ENCODE data around the gene MTOR.
"Not testable (repeated sequence)": the region's sequence is repeated elsewhere in the genome, so short reads cannot be mapped to it uniquely, and the experiment has no call there.

The MTOR gene

DNA sequence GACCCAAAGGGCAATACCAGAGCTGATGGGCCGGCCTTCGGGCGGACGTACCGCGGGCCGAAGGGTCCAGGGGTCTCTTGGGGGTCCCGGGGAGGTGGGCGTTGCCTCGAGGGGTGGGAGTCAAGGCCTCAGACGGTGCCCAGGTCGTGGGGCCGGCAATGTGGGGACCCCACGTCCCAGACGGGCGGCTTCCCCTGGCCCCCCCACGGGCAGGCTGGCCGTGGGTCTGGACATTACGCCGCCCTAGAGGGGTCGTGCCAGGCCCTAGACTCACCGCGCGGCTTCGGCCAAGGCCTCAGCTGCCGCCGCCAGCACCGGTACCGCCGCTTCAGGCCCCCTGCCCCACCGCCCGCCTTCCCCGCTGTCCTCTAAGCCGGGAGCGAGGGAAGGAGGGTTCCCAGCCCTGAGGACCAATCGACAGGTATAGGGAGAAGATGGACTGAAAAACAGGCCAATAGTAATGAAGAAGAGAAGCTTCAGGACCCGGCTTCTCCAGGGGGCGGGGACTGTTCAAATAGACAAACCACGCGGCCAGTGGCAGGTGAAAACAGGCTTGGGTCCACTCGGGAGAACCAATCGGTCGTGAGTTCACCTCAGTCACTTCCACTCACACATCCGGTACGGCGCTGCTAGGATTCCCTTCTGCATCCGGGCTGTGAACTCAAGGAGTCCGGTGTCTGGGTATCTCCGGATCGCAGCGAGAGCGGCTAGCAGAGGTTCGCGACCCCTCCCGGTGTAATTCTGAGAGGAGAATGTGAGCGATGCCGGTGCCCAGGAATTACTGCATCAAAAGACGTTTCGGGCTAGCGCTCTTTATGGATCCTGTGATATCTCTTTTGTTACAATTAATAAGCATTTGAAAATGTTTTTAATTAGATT, at the start of gene MTOR:
MTOR (minus strand) TSS at position 381 of the 879 bp plus-strand sequence. CDS start 3,142 bp downstream, outside the sequence.
- DNase-seq = peak; percentile 98

DNA sequence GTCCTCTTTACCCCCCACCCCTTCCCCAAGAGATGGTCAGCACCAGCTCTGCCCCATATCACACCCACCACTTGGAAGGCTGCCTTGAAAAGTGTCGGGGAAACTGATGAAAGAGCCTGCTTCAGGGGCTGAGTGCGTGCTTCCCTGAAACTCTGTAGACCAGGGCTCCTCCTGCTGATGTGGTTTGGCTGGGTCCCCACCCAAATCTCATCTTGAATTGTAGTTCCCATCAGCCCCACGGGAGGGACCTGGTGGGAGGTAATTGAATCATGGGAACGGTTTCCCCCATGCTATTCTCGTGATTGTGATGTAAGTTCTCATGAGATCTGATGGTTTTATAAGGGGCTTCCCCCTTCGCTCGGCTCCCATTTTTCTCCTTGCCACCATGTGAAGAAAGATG, 47.0 kb upstream of the MTOR start:
- DNase-seq = no peak

GRCh38 chr1:11308699-11309224, 46.4 kb upstream of the MTOR start:
- no peak for DNase-seq

DNA sequence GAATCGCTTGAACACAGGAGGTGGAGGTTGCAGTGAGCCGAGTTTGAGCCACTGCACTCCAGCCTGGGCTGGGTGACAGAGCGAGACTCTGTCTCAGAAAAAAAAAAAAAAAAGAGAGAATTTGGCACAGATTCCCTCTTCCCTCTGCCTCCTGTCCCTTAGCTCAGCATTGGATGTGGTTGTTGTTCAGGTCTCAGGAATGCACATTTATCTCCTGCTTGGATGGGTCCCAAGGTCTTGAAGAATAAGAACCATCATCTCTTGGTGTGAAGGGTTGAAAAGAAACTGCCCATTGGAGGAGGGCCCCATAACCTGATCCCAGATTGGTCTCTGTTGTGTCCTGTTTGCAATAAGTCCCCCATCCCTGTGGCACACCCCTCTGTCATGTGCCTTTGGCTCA, 45.5 kb upstream of the MTOR start:
- DNase-seq = no peak

GRCh38 chr1:11305516-11305915, 43.2 kb upstream of the MTOR start:
- not testable (repeated sequence) for DNase-seq

DNA sequence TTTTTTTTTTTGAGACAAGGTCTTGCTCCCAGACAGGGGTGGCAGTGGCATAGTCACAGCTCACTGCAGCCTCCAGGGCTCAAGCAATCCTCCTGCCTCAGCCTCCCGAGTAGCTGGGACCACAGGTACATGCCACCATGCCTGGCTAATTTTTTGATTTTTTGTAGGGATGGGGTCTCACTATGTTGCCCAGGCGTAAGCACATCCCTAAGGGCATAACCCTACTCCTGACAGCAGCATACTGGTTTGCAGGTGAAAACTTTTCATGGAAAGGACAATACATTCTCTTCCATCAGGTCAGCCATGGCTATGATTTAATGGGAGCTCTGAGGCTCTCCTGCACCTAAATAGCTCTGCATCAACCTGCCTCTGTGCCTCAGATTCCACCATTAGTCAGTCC, 40.0 kb upstream of the MTOR start:
- DNase-seq = no peak

- DNase-seq = no peak
These were observed 39.2 kb upstream of the MTOR start for GRCh38 chr1:11301601-11302000.

DNA sequence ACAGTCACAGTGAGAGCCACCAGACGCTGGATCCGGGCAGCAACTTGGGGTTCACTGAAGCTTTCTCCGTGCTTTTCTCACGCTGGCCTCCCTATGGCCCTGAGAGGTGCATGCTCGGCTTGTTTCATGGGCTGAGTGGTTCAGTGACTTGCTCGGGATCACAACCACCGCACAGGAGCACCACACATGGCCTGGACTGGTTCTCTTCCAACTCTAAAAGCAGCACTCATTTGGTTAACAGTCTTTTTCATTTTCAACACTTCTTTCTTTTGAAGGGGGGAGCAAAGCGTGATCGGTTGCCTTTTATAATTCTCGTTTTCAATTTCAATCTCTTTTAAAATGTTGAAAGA, 36.8 kb upstream of the MTOR start:
- no peak for DNase-seq

GRCh38 chr1:11298390-11299224, 36.3 kb upstream of the MTOR start:
- no peak for DNase-seq

DNA sequence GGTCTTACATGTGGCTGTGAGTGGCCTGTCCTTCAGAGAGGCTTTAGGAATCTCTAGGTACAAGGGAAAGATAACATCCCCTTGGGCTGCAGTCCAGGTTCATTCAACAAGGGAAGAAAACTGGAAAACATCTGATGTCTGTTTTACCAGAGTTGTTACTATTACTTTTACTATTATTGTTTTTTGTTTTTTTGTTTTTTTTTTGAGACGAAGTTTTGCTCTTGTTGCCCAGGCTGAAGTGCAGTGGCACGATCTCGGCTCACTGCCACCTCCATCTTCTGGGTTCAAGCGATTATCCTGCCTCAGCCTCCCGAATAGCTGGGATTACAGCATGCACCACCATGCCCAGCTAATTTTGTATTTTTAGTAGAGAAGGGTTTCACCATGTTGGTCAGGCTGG, 35.4 kb upstream of the MTOR start:
- not testable (repeated sequence) for DNase-seq

DNA sequence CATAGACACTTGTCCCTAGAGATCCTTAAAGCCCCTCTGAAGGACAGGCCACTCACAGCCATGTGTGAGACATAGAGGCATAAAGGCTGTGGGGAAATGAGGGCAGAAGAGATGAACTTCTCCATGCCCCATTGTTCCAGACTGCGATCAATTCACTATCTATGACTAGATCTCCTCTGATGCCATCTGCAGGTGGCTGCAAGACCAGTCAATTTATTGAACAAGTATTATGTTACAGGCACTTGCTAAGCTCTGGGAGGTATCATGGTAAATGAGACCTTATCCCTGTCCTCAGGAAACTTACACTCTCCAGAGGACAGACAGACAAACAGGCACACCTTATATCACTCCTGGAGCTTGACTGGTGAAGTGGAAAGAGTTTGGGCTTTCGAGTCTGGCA, 33.6 kb upstream of the MTOR start:
- no peak for DNase-seq

DNA sequence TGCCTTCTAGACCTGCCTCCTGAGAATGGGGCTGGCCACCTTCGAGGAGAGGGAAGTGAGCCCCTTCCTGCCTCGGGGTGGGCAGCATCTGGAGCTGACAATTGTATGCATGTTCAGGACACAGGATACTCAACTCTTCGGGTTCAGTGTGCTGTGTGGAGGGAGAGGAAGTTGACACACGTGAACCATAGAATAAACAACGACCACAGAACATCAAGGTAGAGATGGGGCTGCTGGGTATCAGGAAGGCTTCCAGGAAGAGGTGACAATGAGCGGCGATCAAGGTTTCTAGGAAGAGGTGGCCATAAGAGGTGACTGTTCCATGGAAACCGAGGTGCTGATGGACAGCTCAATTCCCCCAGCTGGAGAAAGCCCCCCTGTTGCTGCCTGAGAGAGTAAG, 32.6 kb upstream of the MTOR start:
- no peak for DNase-seq

- no peak for DNase-seq
These were observed 31.5 kb upstream of the MTOR start for GRCh38 chr1:11293856-11294255.

DNA sequence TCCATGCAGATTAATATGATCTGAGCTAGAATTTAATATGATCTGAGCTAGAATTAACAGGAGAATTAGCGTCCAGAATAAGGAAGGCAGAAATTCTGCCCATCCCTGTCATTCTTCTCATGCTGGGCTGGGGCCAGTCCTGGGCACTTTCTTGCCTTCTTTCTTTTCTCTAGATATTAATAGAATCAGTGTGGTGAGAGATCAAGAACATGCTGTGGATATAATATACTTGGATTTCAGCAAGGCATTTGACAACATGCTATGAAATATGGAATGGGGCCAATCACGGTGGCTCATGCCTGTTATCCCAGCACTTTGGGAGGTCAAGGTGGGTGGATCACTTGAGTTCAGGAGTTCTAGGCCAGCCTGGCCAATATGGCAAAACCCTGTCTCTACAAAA, 28.7 kb upstream of the MTOR start:
- no peak for DNase-seq

DNA sequence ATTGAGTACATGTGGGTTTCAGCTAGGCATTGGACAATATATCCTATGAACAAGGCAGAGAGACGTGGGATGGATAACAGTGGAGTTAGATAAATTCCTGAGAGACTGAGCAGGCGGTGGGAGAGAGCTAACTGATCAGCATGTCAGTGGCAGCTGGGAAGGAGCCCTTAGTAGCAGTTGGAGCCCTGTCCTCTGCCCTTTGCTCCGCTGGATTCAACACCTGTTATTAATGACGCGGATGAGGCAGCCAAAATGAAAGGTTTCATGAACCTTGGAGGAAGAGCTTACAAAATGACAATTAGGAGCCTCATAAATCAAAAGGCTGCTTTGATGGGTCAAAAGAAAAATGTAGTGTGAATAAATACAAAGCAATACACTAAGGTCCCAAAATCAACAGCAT, 26.7 kb upstream of the MTOR start:
- no peak for DNase-seq

- no peak for DNase-seq
These were observed 24.5 kb upstream of the MTOR start for GRCh38 chr1:11286735-11287410.

DNA sequence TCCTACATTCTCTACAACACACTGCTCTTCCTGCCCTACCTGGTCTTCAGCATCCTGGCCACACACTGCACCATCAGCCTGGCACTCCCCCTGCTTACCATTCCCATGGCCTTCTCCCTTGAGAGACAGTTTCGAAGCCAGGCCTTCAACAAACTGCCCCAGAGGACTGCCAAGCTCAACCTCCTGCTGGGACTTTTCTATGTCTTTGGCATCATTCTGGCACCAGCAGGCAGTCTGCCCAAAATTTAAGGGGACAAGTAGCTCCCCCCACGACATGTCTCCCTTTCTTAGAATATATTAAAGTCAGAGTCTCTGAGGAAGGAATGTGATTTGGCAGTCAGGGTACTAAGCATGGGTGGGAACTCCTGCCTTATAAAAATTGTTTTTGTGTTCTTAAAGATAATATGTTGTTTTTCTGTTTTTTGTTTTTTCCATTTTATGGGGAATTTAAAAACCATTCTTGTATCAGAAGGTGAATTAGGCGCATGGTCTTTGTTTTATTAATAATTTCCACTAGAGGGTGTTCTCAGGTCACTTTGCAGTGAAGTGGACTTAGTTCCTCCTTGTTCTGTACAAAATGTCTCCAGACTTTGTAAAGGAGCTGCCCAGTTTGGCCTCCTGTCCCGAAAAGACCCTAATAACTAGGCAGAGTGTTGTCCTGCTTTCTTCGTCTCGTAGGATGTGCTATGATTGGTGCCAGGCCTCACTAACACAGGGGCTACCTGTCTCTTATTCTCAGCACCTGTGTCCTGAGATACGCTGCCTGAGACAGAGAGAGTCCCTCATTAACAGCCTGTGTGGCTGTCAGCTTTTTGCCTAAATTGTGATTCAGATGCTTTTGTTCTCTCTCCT, 23.8 kb upstream of the MTOR start:
- DNase-seq = no peak

DNA sequence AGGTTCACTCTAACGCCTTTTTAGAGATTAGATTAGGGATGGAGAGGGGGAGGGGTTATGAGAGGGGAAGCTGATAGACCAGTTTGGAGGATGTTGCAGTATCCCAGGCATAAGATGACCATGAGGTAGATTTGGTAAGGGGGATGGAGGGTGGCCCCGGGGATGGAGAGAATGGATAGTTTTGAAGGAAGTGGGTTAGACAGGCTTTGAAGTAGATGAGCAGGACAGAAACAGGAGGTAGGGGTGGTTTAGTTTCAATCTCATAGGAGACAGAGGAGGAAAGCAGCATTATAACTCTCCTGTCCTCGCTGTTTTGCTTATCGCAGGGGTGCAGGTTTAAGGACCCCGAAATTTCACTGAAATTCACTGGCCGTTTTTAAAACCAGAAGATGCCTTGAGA, 22.4 kb upstream of the MTOR start:
- DNase-seq = no peak

GRCh38 chr1:11283151-11283550, 20.8 kb upstream of the MTOR start:
- no peak for DNase-seq

DNA sequence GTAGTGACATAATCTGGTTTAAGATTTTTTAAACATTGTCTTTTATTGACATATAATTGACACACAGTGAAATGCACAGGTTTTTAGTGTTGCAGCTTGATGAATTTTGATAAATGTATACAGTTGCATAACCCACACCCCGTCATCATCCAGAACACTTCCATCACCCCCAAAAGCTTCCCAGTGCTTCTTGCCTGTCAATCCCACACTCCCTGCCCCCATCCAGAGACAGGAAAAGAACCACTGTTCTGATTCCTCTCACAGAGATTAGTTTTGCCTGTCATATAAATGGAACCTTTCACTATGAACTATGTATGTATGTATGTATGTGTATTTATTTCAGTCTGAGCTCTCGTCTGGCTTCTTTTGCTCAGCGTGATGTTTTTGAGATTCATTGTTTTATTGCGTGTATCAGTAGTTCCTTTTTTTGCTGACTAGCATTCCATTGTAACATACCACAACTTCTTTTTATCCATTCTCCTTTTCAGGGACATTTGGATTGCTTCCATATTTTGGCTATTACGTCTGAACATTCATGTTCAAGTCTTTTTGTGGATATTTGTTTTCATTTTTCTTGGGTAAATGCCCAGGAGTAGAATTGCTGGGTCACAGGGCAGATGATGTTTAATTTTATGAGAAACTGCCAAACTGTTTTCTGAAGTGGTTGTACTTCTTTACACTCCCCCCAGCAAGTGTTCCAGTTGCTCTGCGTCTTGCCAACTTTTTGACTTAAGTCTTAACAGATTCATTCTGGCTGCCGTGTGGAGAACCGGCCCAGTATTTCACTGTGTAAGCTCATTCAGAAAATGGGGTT, 19.4 kb upstream of the MTOR start:
- no peak for DNase-seq

DNA sequence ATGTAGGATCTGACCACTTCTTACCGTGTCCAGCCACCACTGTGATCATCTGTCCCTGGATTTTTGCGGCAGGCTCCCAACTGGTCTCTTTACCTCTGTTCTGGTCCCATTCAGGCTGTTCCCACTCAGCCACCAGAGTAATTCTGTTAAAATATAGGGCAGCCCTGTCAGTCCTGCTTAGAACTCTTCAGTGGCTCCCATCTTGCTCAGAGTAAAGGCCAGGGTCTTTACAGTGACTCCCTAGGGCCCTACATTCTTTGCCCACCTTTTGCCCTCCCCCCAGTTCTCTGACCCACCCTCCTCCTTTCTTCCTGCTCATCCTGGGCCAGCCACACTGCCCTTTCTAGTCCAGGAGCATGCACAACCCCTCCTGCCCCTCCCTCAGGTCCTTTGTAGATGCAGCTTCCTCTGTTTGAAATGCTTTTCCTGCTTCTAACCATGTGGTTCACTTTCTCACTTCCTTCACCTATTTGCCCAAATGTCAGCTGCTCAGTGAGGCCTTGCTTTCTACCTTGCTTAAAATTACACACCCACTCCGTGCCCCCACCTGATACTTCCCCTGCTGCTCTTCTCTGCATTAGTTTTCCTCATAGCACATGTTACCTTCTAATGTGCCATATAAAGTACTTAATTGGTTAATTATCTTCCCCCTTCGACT, 18.5 kb upstream of the MTOR start:
- DNase-seq = no peak

Measured in GF-D8 (cell line).